NT2/D1 (cell line): ENCODE results near the gene DLL4.

Experiments used
- DNase-seq: peaks from one replicate; pipeline ENCODE4 v3.0.0-alpha.2; 2011; ENCODE audit warnings: low read depth, low spot score
- H3K27me3 ChIP-seq: 2 replicates; pipeline ENCODE4 v1.6.0; 2011; ENCODE audit warnings: mild to moderate bottlenecking; ENCODE audit not compliant: insufficient read length, insufficient read depth
- H3K36me3 ChIP-seq: 2 replicates; pipeline ENCODE4 v1.6.1; 2011; ENCODE audit warnings: mild to moderate bottlenecking, low read length, mixed read lengths; ENCODE audit not compliant: insufficient read depth, insufficient read length
- H3K4me1 ChIP-seq: 2 replicates; pipeline ENCODE4 v1.5.1; 2011; ENCODE audit not compliant: insufficient read depth, insufficient read length
- H3K4me3 ChIP-seq: 2 replicates; pipeline ENCODE4 v1.5.1; 2011; ENCODE audit warnings: low read depth; ENCODE audit not compliant: insufficient read length
- H3K9ac ChIP-seq: 2 replicates; pipeline ENCODE4 v1.6.0; 2011; ENCODE audit warnings: low read depth; ENCODE audit not compliant: insufficient read length
- H3K9me3 ChIP-seq: 2 replicates; pipeline ENCODE4 v1.5.1; 2011; ENCODE audit warnings: mild to moderate bottlenecking, low read length; ENCODE audit not compliant: insufficient read depth
- SUZ12 ChIP-seq: IDR thresholded peaks from 2 replicates; pipeline ENCODE4 v1.6.1; 2011; ENCODE audit not compliant: insufficient read length, insufficient read depth; ENCODE audit errors: extremely low read depth
- YY1 ChIP-seq: IDR thresholded peaks from 2 replicates; pipeline ENCODE4 v1.6.1; 2011; ENCODE audit not compliant: insufficient read length, insufficient read depth
- ZNF274 ChIP-seq: IDR thresholded peaks from 2 replicates; pipeline ENCODE4 v1.6.1; 2011; ENCODE audit warnings: mild to moderate bottlenecking, low read depth, low read length

The DLL4 gene

DNA sequence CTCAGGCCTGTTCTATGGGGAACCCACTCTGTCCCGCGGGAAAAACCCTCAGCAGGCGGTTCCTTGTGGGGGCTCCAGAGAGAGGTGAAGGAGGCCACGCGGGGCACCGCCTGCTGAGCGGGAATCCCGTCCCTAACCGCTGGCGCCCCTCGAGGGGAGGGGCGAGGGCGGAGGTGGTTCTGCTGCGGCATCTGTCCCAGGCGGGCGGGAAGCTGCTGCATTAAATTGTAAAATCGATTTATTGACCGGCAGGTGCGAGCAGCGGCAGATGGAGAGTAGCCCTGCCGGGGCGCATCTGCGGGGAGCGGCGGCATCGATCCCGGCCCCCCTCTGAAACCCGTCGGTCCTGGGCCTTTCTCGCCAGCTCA lies 3.7 kb upstream of the DLL4 start:
- H3K4me3 ChIP-seq, result no peak overlapping the region
- H3K9me3 ChIP-seq, result no peaks in the 10 kb centered on the region
- peaks cover 98% of the 10 kb centered on the region for H3K27me3 ChIP-seq
- H3K36me3 ChIP-seq, result no peaks in the 10 kb centered on the region
- no peak overlapping the region for H3K9ac ChIP-seq
- H3K4me1 ChIP-seq, result peaks cover 13% of the 10 kb centered on the region
- no peak for DNase-seq
- TF ChIP-seq ZNF274 (no peak), YY1 (no peak), SUZ12 (no peak)

DNA sequence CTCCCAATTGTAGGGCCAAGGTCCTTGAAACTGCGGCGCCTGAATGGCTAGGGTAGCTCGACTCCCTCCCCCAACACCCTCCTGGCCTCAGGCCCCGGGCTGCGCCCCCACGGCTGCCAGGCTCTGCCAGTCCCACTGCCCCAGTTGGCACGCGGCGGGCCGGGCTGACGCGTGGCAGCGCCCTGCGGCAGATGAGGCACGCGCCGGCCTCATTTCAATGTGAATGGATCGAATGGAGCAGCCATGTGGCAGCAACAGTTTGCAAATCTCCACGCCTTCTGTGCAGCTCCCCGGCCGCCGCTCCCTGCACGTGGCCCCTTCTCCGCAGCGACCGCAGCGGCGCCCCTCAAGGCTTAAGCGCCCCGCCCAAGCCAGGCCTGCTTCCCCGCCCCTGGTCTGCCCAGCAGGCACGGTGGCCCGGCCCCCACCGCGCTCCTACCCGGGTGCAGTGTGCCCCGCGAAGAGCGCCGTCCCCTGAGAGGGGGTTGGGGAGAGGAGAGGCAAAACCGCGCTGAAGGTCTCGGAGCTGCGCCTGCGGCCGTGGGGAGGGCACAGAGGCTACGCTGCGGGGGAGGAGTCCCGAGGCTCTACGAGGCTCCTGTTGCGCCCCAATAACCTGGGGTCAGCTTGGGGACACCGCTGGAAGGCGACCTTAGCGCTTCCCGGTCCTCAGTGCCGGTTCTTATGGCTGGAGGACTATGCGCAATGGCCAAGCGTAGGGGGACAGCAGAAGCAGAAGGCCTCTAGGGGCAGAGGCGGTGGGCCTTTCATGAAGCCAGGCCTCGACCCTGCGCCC lies 3.1 kb upstream of the DLL4 start:
- no peak for TF ChIP-seq YY1
- no peak for TF ChIP-seq SUZ12
- no peak for TF ChIP-seq ZNF274
- peak overlapping the region; percentile 32 for H3K9ac ChIP-seq
- H3K4me1 ChIP-seq, result peaks cover 13% of the 10 kb centered on the region
- peak overlapping the region; percentile 24 for H3K4me3 ChIP-seq
- H3K27me3 ChIP-seq, result peaks cover 98% of the 10 kb centered on the region
- no peaks in the 10 kb centered on the region for H3K36me3 ChIP-seq
- H3K9me3 ChIP-seq, result no peaks in the 10 kb centered on the region
- no peak for DNase-seq

DNA sequence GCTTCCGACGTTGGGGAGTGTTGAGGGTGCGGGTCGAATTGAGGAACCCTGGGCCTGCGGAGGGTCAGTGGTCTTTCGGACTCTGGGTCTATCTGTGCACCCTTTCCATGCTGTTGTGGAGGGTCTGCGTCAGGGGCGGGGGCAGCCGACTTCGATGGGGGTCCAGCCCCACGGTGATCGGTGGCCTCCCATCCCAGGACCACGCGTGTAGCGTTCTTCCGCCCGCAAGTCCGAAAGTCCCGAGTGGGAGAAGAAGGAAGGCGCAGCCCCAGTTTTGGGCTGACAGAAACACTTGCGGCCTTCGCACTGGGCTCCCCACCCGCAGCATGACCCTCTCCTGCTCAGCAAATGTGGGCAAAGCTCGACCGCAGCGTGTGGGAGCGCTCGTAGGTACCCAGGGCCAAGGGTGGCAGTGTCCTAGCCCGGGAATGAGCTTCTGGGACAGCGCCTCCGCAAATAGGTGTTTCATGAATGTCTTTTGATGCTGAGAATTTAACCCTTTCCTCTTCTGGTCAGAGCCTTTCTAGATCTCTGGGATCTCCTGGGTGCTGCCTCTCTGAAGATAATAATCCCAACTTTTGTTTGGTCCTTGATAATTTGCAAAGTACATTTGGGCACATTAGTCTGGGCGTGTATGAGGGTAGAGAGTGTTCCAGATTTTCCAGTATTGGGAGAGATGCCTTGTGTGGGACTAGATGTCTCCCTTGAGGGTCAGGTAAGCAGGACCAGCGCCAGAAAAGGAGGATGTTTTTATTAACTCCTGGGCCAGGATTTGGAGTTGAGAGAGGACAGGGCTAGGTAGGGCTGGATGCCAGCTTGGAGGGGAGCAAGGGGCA lies 2.3 kb upstream of the DLL4 start:
- Histone ChIP-seq H3K9me3 (no peaks in the 10 kb centered on the region), H3K36me3 (no peaks in the 10 kb centered on the region), H3K4me1 (peaks cover 13% of the 10 kb centered on the region), H3K4me3 (peak overlapping the region; percentile 24), H3K27me3 (peaks cover 98% of the 10 kb centered on the region), H3K9ac (peak overlapping the region; percentile 32)
- no peak for DNase-seq
- TF ChIP-seq ZNF274 (no peak), YY1 (no peak), SUZ12 (peak; percentile 18)

DNA sequence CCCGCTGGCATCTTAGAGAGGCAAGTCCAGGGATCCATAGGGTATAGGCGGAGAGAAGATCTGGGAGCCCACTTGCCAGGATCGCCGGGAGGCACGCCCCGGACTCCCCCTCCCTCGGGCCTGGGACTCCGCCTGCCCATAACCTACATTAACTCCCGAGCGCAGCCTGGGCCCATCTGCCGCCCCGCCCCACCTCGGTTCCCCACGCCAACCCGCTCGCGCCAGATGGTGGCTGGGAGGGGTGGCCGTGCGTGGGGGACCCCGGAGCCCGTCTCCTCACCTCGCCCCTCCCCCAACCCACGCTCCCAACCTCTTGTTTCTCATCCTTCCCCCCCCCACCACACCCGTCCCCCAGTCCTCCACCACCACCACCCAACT lies 1.7 kb upstream of the DLL4 start:
- peaks cover 13% of the 10 kb centered on the region for H3K4me1 ChIP-seq

DNA sequence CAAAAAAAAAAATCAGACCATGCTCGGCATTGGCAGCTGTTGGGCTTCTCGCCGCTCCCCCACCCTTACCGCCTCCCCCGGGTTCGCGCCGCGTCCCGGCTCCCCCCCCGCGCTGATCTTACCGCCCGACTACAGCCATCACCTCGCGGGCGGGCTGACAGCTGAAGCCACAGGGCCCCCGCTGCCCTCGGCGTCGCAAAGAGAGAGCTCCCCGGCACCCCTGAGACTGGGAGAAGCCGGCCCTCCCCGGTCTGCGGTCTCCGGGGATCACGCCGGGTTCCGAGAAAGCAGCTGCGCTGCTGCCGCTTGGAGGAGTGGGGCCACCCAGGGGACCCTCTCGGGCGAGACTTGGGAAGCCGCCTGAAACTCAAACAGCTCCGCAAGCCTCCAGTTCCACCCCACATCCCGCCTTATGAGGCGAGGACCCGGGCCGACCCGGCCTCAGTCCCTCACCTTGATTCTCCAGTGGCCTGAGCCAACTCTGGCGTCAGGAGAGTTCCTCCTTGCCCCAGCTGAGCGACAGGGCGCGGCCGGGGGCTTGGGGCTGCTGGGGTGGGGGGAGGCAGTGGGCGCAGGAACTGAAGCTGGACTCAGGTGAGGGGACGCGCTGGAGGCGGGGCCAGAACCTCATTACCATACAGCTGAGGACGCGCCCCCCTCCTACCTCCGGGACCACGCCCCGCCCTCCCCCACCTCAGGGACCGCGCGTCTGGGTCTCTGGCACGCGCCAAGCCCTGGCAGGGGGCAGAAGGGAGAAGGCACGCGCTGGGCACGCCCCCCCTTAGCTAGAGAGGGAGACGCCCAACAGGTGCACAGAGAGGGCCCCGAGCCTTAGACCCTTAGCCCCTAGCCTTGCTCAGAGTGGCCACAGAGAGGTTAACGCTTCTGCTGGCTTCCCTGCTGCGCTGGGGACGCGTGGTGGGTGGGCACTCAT lies 1.0 kb upstream of the DLL4 start:
- H3K36me3 ChIP-seq, result no peaks in the 10 kb centered on the region
- no peak overlapping the region for H3K9ac ChIP-seq
- no peaks in the 10 kb centered on the region for H3K9me3 ChIP-seq
- H3K27me3 ChIP-seq, result peaks cover 98% of the 10 kb centered on the region
- DNase-seq, result no peak
- H3K4me3 ChIP-seq, result peak overlapping the region; percentile 28
- H3K4me1 ChIP-seq, result peaks cover 13% of the 10 kb centered on the region
- TF ChIP-seq ZNF274 (no peak), SUZ12 (no peak), YY1 (no peak)

More for the DNA sequence above, 1.7 kb upstream of the DLL4 start:
- Histone ChIP-seq H3K4me3 (no peak overlapping the region), H3K9ac (no peak overlapping the region), H3K36me3 (no peaks in the 10 kb centered on the region), H3K9me3 (no peaks in the 10 kb centered on the region), H3K27me3 (peaks cover 98% of the 10 kb centered on the region)
- no peak for DNase-seq
- TF ChIP-seq SUZ12 (no peak), ZNF274 (no peak), YY1 (no peak)

DNA sequence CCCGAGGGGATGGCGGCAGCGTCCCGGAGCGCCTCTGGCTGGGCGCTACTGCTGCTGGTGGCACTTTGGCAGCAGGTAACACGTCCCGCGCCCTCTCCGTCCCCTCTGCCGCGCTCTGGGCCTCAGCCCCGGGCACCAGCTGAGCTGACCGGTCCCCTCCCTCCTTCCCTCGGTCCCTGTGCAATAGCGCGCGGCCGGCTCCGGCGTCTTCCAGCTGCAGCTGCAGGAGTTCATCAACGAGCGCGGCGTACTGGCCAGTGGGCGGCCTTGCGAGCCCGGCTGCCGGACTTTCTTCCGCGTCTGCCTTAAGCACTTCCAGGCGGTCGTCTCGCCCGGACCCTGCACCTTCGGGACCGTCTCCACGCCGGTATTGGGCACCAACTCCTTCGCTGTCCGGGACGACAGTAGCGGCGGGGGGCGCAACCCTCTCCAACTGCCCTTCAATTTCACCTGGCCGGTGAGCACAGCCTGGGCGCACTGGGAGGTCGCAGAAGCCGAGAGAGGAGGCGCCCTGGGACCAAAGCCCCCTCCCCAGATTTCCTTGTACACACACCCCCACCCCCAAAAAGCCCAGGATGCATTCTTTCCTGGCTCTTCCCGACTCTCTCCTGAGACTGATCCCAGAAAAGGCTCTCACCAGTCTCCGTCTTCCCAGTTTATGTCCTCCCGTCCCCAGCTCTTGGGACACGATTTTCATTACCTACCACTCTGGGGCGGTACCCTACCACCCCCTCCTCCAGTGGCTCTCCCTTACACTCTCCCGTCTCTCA lies 705 bp downstream of the DLL4 start:
- TF ChIP-seq ZNF274 (no peak), YY1 (no peak), SUZ12 (peak; percentile 80)
- peaks cover 13% of the 10 kb centered on the region for H3K4me1 ChIP-seq
- peak overlapping the region; percentile 42 for H3K9ac ChIP-seq
- H3K27me3 ChIP-seq, result peaks cover 98% of the 10 kb centered on the region
- no peaks in the 10 kb centered on the region for H3K36me3 ChIP-seq
- peak overlapping the region; percentile 28 for H3K4me3 ChIP-seq
- DNase-seq, result no peak
- H3K9me3 ChIP-seq, result no peaks in the 10 kb centered on the region
